Stimulated activated CD4-positive, alpha-beta T cell treated with anti-CD3 and anti-CD28 coated beads, TNF-alpha, amount 100 ng/mL, for 4 hours (primary cell): ENCODE results near the gene LENG1.

ENCODE experiments used
- DNase-seq, 3 experiments: peaks; one replicate each; pipeline ENCODE4 v3.0.0-alpha.2; 2020; ENCODE audit warnings: low read depth in 3 of 3

Gene LENG1

GRCh38 chr19:54109651-54110050 is 49.9 kb downstream of the LENG1 start:
- no peak for DNase-seq

- no peak for DNase-seq
Measured at GRCh38 chr19:54108496-54108895, 51.0 kb downstream of the LENG1 start.

- no peak for DNase-seq
Measured at GRCh38 chr19:54107876-54108490, 51.5 kb downstream of the LENG1 start.

GRCh38 chr19:54106716-54107115 is 52.8 kb downstream of the LENG1 start:
- DNase-seq, result no peak

GRCh38 chr19:54105796-54106195 is 53.7 kb downstream of the LENG1 start:
- no peak for DNase-seq
